H1 (cell line): ENCODE data around the gene SCAF1. TPM values are rescaled to one million over a fixed set of nuclear protein-coding genes. Genes with fewer than 3 reads are reported as not detected.

Experiments
- CTCF ChIA-PET: fragments of 300-600 bp; sonication (Branson Sonifier 250); formaldehyde crosslinking; loops from one replicate; lab custom pipeline; 2021; ENCODE audit not compliant: partially characterized antibody; lab: Charles Lee
- POLR2A ChIA-PET: fragments of 300-600 bp; sonication (Branson Sonifier 250); formaldehyde crosslinking; loops from one replicate; lab custom pipeline; 2021; ENCODE audit warnings: inconsistent platforms; ENCODE audit not compliant: partially characterized antibody; lab: Charles Lee
- DNase-seq, 2 experiments: peaks; one replicate each; pipeline versions ENCODE4 v3.0.0 to v3.0.0-alpha.2; 2010 to 2022; ENCODE audit warnings: low spot score in 2 of 2, low read depth in 1 of 2, mixed read lengths in 1 of 2
- FAIRE-seq: peaks from 2 replicates; lab custom pipeline; 2011; peaks lifted over from hg19 to GRCh38; lab: Jason Lieb, UNC
- H2AFZ ChIP-seq: 2 replicates; pipeline ENCODE4 v1.8.1; 2012; ENCODE audit warnings: low read length, inconsistent platforms
- H2AK5ac ChIP-seq: 2 replicates; pipeline ENCODE4 v1.6.1; 2013; ENCODE audit warnings: low read depth, low read length
- H2BK120ac ChIP-seq: replicated peaks from 2 replicates; pipeline ENCODE3; 2013; ENCODE audit warnings: low read depth, low read length, inconsistent platforms
- H2BK12ac ChIP-seq: 2 replicates; pipeline ENCODE4 v1.6.1; 2013; ENCODE audit warnings: low read depth, low read length
- H2BK15ac ChIP-seq: 2 replicates; pipeline ENCODE4 v1.6.1; 2013; ENCODE audit warnings: low read length
- H2BK20ac ChIP-seq: 2 replicates; pipeline ENCODE4 v1.6.1; 2013; ENCODE audit warnings: low read length
- H2BK5ac ChIP-seq: 2 replicates; pipeline ENCODE4 v1.6.1; 2013; ENCODE audit warnings: low read depth, low read length
- H3K14ac ChIP-seq: 2 replicates; pipeline ENCODE4 v1.6.1; 2013; ENCODE audit warnings: inconsistent platforms; ENCODE audit not compliant: insufficient read length
- H3K18ac ChIP-seq: 2 replicates; pipeline ENCODE4 v1.6.1; 2013; ENCODE audit warnings: low read length; ENCODE audit errors: extremely low read depth
- H3K23ac ChIP-seq: 2 replicates; pipeline ENCODE4 v1.6.1; 2013; ENCODE audit warnings: inconsistent platforms; ENCODE audit not compliant: insufficient read length
- H3K23me2 ChIP-seq: 2 replicates; pipeline ENCODE4 v1.6.1; 2013; ENCODE audit warnings: low read depth, low read length
- H3K27ac ChIP-seq: 2 replicates; pipeline ENCODE4 v1.6.1; 2011; ENCODE audit warnings: low read depth, low read length, inconsistent platforms
- H3K27me3 ChIP-seq, 4 experiments: replicated peaks in 1 of 4; 1 replicate in 1 of 4; 2 replicates in 3 of 4; pipeline versions ENCODE4 v1.6.1 to v1.8.1; 2011 to 2013; ENCODE audit warnings: low read length in 3 of 4, mild to moderate bottlenecking in 3 of 4, inconsistent platforms in 2 of 4, mixed read lengths in 2 of 4, moderate library complexity in 1 of 4; ENCODE audit not compliant: control insufficient read depth in 3 of 4, insufficient read depth in 3 of 4; ENCODE audit errors: extremely low read depth in 1 of 4
- H3K36me3 ChIP-seq, 4 experiments: 2 replicates each; pipeline versions ENCODE4 v1.6.1 to v1.8.1; 2011 to 2013; ENCODE audit warnings: mild to moderate bottlenecking in 4 of 4, low read length in 3 of 4, moderate library complexity in 2 of 4, control low read depth in 1 of 4, inconsistent platforms in 1 of 4; ENCODE audit not compliant: insufficient read depth in 4 of 4, control insufficient read depth in 2 of 4
- H3K4ac ChIP-seq: replicated peaks from 2 replicates; pipeline ENCODE3; 2013; ENCODE audit warnings: low read length, low read depth, mixed read lengths, inconsistent platforms; ENCODE audit not compliant: insufficient read length
- H3K4me1 ChIP-seq, 4 experiments: replicated peaks in 1 of 4; 1 replicate in 1 of 4; 2 replicates in 3 of 4; pipeline versions ENCODE4 v1.6.1 to v1.8.1; 2011 to 2013; ENCODE audit warnings: low read length in 3 of 4, inconsistent platforms in 2 of 4, mixed read lengths in 1 of 4; ENCODE audit not compliant: insufficient read depth in 4 of 4, control insufficient read depth in 3 of 4
- H3K4me2 ChIP-seq, 2 experiments: 2 replicates each; pipeline versions ENCODE4 v1.6.1 to v1.8.1; 2011 to 2013; ENCODE audit warnings: low read depth in 2 of 2, low read length in 2 of 2, control low read depth in 1 of 2, inconsistent platforms in 1 of 2, mild to moderate bottlenecking in 1 of 2; ENCODE audit not compliant: insufficient read depth in 1 of 2
- H3K4me3 ChIP-seq, 4 experiments: fragments of 200-600, 300-600 bp in 1 of 4; sonication (generic), shearing (Covaris generic), sonication (Bioruptor Twin) in 1 of 4; 2 replicates each; pipeline versions ENCODE4 v1.5.1 to v1.8.1; 2011 to 2016; ENCODE audit warnings: low read length in 4 of 4, low read depth in 3 of 4, control low read depth in 2 of 4, inconsistent platforms in 2 of 4, mild to moderate bottlenecking in 2 of 4, mixed read lengths in 1 of 4, moderate library complexity in 1 of 4; ENCODE audit not compliant: insufficient read depth in 2 of 4; ENCODE audit errors: extremely low read depth in 1 of 4
- H3K56ac ChIP-seq: replicated peaks from 2 replicates; pipeline ENCODE3; 2013; ENCODE audit warnings: low read depth, mild to moderate bottlenecking, mixed read lengths, low read length, inconsistent platforms; ENCODE audit not compliant: insufficient read length
- H3K79me1 ChIP-seq: 2 replicates; pipeline ENCODE4 v1.6.1; 2013; ENCODE audit warnings: low read depth, low read length, control low read depth
- H3K79me2 ChIP-seq, 2 experiments: 2 replicates each; pipeline versions ENCODE4 v1.6.1 to v1.8.1; 2012 to 2013; ENCODE audit warnings: low read length in 2 of 2, mild to moderate bottlenecking in 2 of 2, inconsistent platforms in 1 of 2; ENCODE audit not compliant: insufficient read depth in 2 of 2, control insufficient read depth in 1 of 2
- H3K9ac ChIP-seq, 4 experiments: replicated peaks in 1 of 4; 1 replicate in 1 of 4; 2 replicates in 3 of 4; pipeline versions ENCODE4 v1.6.1 to v1.8.1; 2011 to 2013; ENCODE audit warnings: low read depth in 3 of 4, low read length in 3 of 4, control low read depth in 2 of 4, mild to moderate bottlenecking in 2 of 4, moderate library complexity in 2 of 4, inconsistent platforms in 1 of 4; ENCODE audit errors: extremely low read depth in 1 of 4
- H3K9me3 ChIP-seq, 2 experiments: 2 replicates each; pipeline versions ENCODE4 v1.6.1 to v1.8.1; 2012 to 2013; ENCODE audit warnings: mild to moderate bottlenecking in 2 of 2, moderate library complexity in 2 of 2, control low read depth in 1 of 2, inconsistent platforms in 1 of 2, low read depth in 1 of 2, low read length in 1 of 2, mixed read lengths in 1 of 2; ENCODE audit not compliant: insufficient read depth in 2 of 2
- H4K20me1 ChIP-seq, 2 experiments: replicated peaks in 1 of 2; 2 replicates each; pipeline versions ENCODE3 to v1.8.1; 2011 to 2013; ENCODE audit warnings: inconsistent platforms in 2 of 2, low read length in 2 of 2, mild to moderate bottlenecking in 1 of 2; ENCODE audit not compliant: insufficient read depth in 2 of 2, control insufficient read depth in 1 of 2
- H4K5ac ChIP-seq: 2 replicates; pipeline ENCODE4 v1.6.1; 2013; ENCODE audit warnings: low read length, low read depth, mixed read lengths, inconsistent platforms; ENCODE audit not compliant: insufficient read length
- H4K8ac ChIP-seq: 2 replicates; pipeline ENCODE4 v1.8.0; 2013; ENCODE audit warnings: mild to moderate bottlenecking, moderate library complexity, low read length, inconsistent platforms; ENCODE audit not compliant: insufficient read depth; ENCODE audit errors: extremely low read depth
- H4K91ac ChIP-seq: replicated peaks from 2 replicates; pipeline ENCODE3; 2013; ENCODE audit warnings: low read length, mixed read lengths, inconsistent platforms; ENCODE audit not compliant: insufficient read length
- CTCF ChIP-seq, 3 experiments: IDR thresholded peaks; 1 replicate in 2 of 3; 2 replicates in 1 of 3; pipeline versions ENCODE4 v1.5.1 to v1.6.1; 2011; ENCODE audit warnings: low read length in 3 of 3, mild to moderate bottlenecking in 3 of 3, inconsistent platforms in 2 of 3, low read depth in 1 of 3, moderate library complexity in 1 of 3; ENCODE audit not compliant: insufficient read depth in 1 of 3; ENCODE audit errors: control extremely low read depth in 1 of 3
- E2F6 ChIP-seq: IDR thresholded peaks from 2 replicates; pipeline ENCODE4 v1.6.1; 2012; ENCODE audit warnings: inconsistent platforms
- EP300 ChIP-seq, 2 experiments: IDR thresholded peaks; 1 replicate in 1 of 2; 2 replicates in 1 of 2; pipeline ENCODE4 v1.6.1; 2011 to 2012; ENCODE audit warnings: low read depth in 2 of 2, low read length in 2 of 2, mild to moderate bottlenecking in 2 of 2, borderline replicate concordance in 1 of 2, inconsistent platforms in 1 of 2, moderate library complexity in 1 of 2
- MAX ChIP-seq: IDR thresholded peaks from 2 replicates; pipeline ENCODE4 v1.6.1; 2012; ENCODE audit warnings: inconsistent platforms
- WGBS, 2 experiments: shearing (Covaris generic) in 1 of 2; methylation state at CpG; one replicate each; pipeline versions ENCODE4 v1.1.6 to v1.1.7; 2013 to 2015; ENCODE audit warnings: low lambda C conversion rate in 2 of 2, mixed read lengths in 2 of 2, inconsistent platforms in 1 of 2, low coverage in 1 of 2, missing lambda C conversion rate in 1 of 2; ENCODE audit not compliant: insufficient replicate concordance in 2 of 2, insufficient coverage in 1 of 2, insufficient read length in 1 of 2; ENCODE audit errors: extremely low coverage in 1 of 2, missing lambda C conversion rate in 1 of 2; 5-methylcytosine and 5-hydroxymethylcytosine counted together
- polyA plus RNA-seq, 7 experiments: library from polyadenylated mRNA; depleted of rRNA in 3 of 7; stranded (reverse) in 5 of 7; unstranded in 2 of 7; fragments of >200 nt in 5 of 7; fragments of 200-250 nt in 2 of 7; gene quantifications; 1 replicate in 5 of 7; 2 replicates in 1 of 7; 4 replicates in 1 of 7; pipeline versions ENCODE4 v1.2.1 to v1.2.3, GENCODE V29; 2011 to 2013; ENCODE audit warnings: missing spikeins in 2 of 7, mixed read lengths in 2 of 7
- total RNA-seq: library from RNA; stranded (reverse); fragmentation: NEBNext Ultra II Directional; extraction: Animal tissue kit (Norgen Biotek cat#: 25700); gene quantifications from 2 replicates; pipeline ENCODE4 v1.2.1, GENCODE V29; 2021

SCAF1 gene
- total and polyA plus RNA-seq, 2 of the 8 experiments (the other 6 are each of a cell fraction or from before 2014, with no cell fraction given) = 9.7 to 81.7 TPM

GRCh38 chr19:49635530-49636232 is 6.3 kb upstream of the SCAF1 start:
- Histone ChIP-seq H3K9me3 (no peaks in the 10 kb centered on the region), H4K91ac (no peak overlapping the region), H3K14ac (no peak overlapping the region), H3K27me3 (no peaks in the 10 kb centered on the region), H2BK12ac (no peak overlapping the region), H4K20me1 (peaks cover 0 to 2% of the 10 kb centered on the region in 2 experiments), H3K4me2 (no peak overlapping the region), H3K4ac (no peak overlapping the region), H2BK15ac (0 out of 2 replicates have a peak overlapping the region, but pooled peaks have one; percentile 16), H4K8ac (no peak overlapping the region), H3K36me3 (no peaks in the 10 kb centered on the region), H3K27ac (no peak overlapping the region), H3K9ac (no peak overlapping the region), H3K23me2 (peaks cover 5% of the 10 kb centered on the region), H2BK20ac (no peak overlapping the region), H2AK5ac (0 out of 2 replicates have a peak overlapping the region, but pooled peaks have one; percentile 65), H3K56ac (no peak overlapping the region), H3K23ac (no peak overlapping the region), H3K4me3 (no peak overlapping the region), H2BK120ac (no peak overlapping the region), H3K18ac (no peak overlapping the region), H3K79me1 (no peaks in the 10 kb centered on the region), H2BK5ac (no peak overlapping the region), H4K5ac (no peak overlapping the region), H3K4me1 (peaks cover 0 to 22% (median 10%) of the 10 kb centered on the region in 4 experiments; a peak in 6 of 7 replicates), H2AFZ (no peak overlapping the region), H3K79me2 (no peaks in the 10 kb centered on the region)
- ChIA-PET CTCF (interaction anchor here (1.0 to 2.3 kb wide), 4 partner anchors 19 to 38 kb away, joined by 3 to 6 read pairs (median 5); no protein-coding TSS in a partner anchor), POLR2A (interaction anchor here (0.7 to 50.7 kb wide), 9 partner anchors 10 to 122 kb away, joined by 3 to 840 read pairs (median 7); partner anchors contain the start of genes ADM5, PRMT1 and PRR12)
- TF ChIP-seq EP300 (IDR thresholded peaks at IDR 0.05; ENCODE audit: borderline replicate concordance in 1 of 2, low read depth in 2 of 2, low read length in 2 of 2) (no peak), MAX (peak; percentile 43), E2F6 (no peak), CTCF (IDR thresholded peaks at IDR 0.05; ENCODE audit: control extremely low read depth in 1 of 3, insufficient read depth in 1 of 3, low read depth in 1 of 3, low read length in 3 of 3) (peak in 2 of 3 experiments; percentile 17 to 21; a peak in 1 of 4 replicates)
- FAIRE-seq (no peak), DNase-seq (no peak)
- WGBS, 2 experiments = 75% methylated on average over 24 of the region's 24 CpGs; no CpG with 5 or more reads in 1 of the 2 experiments
